ENCODE measurements around the gene HSPA12B.
A peak's percentile ranks its signal among the peaks of the same experiment; 100 is the strongest.

Gene HSPA12B

DNA sequence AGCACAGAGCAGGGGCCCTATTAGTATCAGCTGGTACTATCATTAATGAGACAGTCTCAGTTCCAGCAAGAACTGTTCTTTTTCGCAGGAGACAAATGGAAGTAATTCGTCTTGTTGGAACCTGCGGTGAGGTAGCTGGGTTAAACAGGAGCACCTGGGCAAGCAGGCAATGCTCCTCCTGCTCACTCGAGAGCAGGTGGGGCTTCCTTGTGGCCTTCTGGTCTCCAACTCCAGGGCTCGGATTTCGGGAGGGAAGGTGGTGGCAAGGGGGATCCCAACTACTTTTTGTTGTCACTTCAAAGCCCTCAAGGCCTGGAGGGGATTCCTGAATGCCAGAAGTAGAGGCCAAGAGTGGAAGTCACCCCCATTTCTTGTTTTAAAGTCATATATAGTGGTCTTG is 50.1 kb downstream of the HSPA12B start:
- Histone ChIP-seq H3K27ac (ENCODE audit: extremely low read depth, low read depth, low read length) (peak overlapping the region; percentile 30; the same call in 1 of the 2 replicates), H3K9me3 (ENCODE audit: control insufficient read depth, insufficient read depth, low read depth, low read length) (no peaks in the 10 kb centered on the region), H3K4me3 (ENCODE audit: low read depth, low read length) (no peak overlapping the region), H3K36me3 (ENCODE audit: control insufficient read depth in 2 of 2, insufficient read depth in 1 of 2, low read length in 2 of 2) (peaks cover 0 to 21% of the 10 kb centered on the region in 2 experiments; a peak in 2 of 3 replicates), H3K4me1 (ENCODE audit: control insufficient read depth, insufficient read depth, low read length) (peaks cover 15% of the 10 kb centered on the region; the same call in 1 of the 2 replicates)
- POLR2A ChIA-PET, result interaction anchor here (0.5 to 3.3 kb wide), 4 partner anchors 15 to 69 kb away, joined by 3 to 33 read pairs (median 5); partner anchors contain the start of gene ADISSP
- CTCF ChIA-PET, result interaction anchor here (1.2 to 10.3 kb wide), 5 partner anchors 30 to 73 kb away, joined by 3 to 142 read pairs (median 9); partner anchors contain the start of gene AP5S1
- TF ChIP-seq ZNF248 (tag by site-specific recombination; IDR thresholded peaks at IDR 0.05), result no peak
- no peak for TF ChIP-seq ZNF341 (tag by site-specific recombination; IDR thresholded peaks at IDR 0.05; ENCODE audit: low read depth)
- TF ChIP-seq EGR2 (tag by site-specific recombination; IDR thresholded peaks at IDR 0.05; ENCODE audit: low read depth), result no peak
- peak; percentile 86 for TF ChIP-seq ZNF394 (tag by site-specific recombination; IDR thresholded peaks at IDR 0.05; ENCODE audit: borderline replicate concordance)
- TF ChIP-seq SP2 (tag by site-specific recombination; IDR thresholded peaks at IDR 0.05), result no peak

DNA sequence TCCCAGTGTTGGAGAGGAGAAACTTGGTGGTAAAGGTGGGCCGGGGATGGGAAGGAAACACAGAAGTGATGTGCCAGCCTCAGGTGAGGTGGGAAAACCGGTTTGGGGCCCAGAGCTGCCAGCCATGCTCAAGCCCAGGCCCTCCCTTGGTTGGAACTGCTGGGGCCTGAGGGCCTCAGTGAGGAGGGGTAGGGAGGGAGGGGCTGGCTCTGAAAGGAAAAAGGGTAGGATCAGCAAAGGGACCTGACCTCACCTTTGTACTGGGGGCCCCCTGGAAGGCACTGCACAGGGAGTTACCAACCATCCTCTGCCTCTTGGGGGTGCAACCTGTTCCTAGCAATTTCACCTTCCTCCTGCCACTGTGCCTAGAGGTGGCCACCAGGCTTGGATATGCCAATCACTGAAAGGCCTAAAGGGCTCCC is 50.6 kb downstream of the HSPA12B start:
- H3K36me3 ChIP-seq (ENCODE audit: control insufficient read depth in 2 of 2, insufficient read depth in 1 of 2, low read length in 2 of 2), result peaks cover 0 to 21% of the 10 kb centered on the region in 2 experiments; a peak in 2 of 3 replicates
- CTCF ChIA-PET, result interaction anchor here (1.4 to 10.3 kb wide), 3 partner anchors 30 to 63 kb away, joined by 3 to 142 read pairs (median 10); partner anchors contain the start of gene AP5S1
- TF ChIP-seq GLIS2 (tag by site-specific recombination; IDR thresholded peaks at IDR 0.05), result peak; percentile 12; the same call in 1 of the 2 replicates
- no peak for TF ChIP-seq IKZF3 (tag by site-specific recombination; IDR thresholded peaks at IDR 0.05)
- peak; percentile 25; the same call in 1 of the 2 replicates for TF ChIP-seq GLIS1 (tag by site-specific recombination; IDR thresholded peaks at IDR 0.05)
- peak overlapping the region; percentile 30; the same call in 1 of the 2 replicates for H3K27ac ChIP-seq (ENCODE audit: extremely low read depth, low read depth, low read length)
- peaks cover 15% of the 10 kb centered on the region; the same call in 1 of the 2 replicates for H3K4me1 ChIP-seq (ENCODE audit: control insufficient read depth, insufficient read depth, low read length)
- H3K9me3 ChIP-seq (ENCODE audit: control insufficient read depth, insufficient read depth, low read depth, low read length), result no peaks in the 10 kb centered on the region
- no peak overlapping the region for H3K4me3 ChIP-seq (ENCODE audit: low read depth, low read length)
- POLR2A ChIA-PET, result interaction anchor here (0.5 to 3.3 kb wide), 3 partner anchors 15 to 68 kb away, joined by 3 to 33 read pairs (median 5); partner anchors contain the start of gene ADISSP

DNA sequence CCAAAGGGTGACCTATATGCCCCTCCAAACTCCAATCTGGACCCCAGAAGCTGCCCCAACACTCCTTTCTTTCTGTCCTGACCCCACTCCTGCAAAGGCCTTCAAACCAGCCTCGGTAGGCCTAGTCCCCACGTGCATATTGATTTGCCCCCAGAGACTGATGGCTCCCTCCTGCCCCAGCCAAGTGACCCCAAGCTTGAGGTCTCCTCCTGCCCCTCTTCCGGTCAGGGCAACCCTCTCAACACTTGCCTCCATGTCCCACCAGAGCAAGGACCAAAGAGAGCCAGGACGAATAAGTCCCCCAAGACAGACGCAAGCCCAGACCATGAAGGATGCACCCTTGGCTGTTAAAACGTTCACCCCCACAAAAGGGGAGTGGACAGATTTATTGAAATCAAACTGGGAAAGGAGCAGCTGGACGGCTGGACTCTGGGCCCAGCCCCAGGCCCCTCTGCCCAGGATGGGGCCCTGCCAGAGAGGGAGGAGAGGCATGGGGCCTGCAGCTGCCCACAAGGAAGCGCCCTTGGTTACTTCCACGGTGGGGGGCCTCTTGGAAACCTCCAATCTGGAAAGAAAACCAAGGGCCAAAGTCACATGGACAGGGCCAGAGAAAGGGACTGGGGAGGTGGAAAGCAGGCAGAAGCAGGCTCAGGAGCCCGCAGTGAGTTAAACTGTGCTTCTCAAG is 51.2 kb downstream of the HSPA12B start:
- Histone ChIP-seq H3K4me3 (ENCODE audit: low read depth, low read length) (no peak overlapping the region), H3K27ac (ENCODE audit: extremely low read depth, low read depth, low read length) (0 out of 2 replicates have a peak overlapping the region, but pooled peaks have one; percentile 24), H3K4me1 (ENCODE audit: control insufficient read depth, insufficient read depth, low read length) (peaks cover 15% of the 10 kb centered on the region; the same call in 1 of the 2 replicates), H3K9me3 (ENCODE audit: control insufficient read depth, insufficient read depth, low read depth, low read length) (no peaks in the 10 kb centered on the region), H3K36me3 (ENCODE audit: control insufficient read depth in 2 of 2, insufficient read depth in 1 of 2, low read length in 2 of 2) (peaks cover 0 to 21% of the 10 kb centered on the region in 2 experiments; a peak in 2 of 3 replicates)
- ChIA-PET POLR2A (interaction anchor here (0.6 to 3.3 kb wide), 3 partner anchors 16 to 75 kb away, joined by 3 to 33 read pairs (median 6); partner anchors contain the start of gene ADISSP), CTCF (interaction anchor here (0.6 to 10.3 kb wide), 6 partner anchors 15 to 133 kb away, joined by 3 to 142 read pairs (median 4); partner anchors contain the start of gene AP5S1)
- no peak for TF ChIP-seq ZNF776 (tag by site-specific recombination; IDR thresholded peaks at IDR 0.05; ENCODE audit: borderline replicate concordance)
- no peak for TF ChIP-seq KLF10 (tag by site-specific recombination; IDR thresholded peaks at IDR 0.05)
- peak; percentile 28; the same call in 1 of the 2 replicates for TF ChIP-seq GLIS1 (tag by site-specific recombination; IDR thresholded peaks at IDR 0.05)
- no peak for TF ChIP-seq ZNF354C (tag by site-specific recombination; IDR thresholded peaks at IDR 0.05; ENCODE audit: borderline replicate concordance, low read depth)
- no peak for TF ChIP-seq ZNF239 (tag by site-specific recombination; IDR thresholded peaks at IDR 0.05)
- TF ChIP-seq, protein P1, sequence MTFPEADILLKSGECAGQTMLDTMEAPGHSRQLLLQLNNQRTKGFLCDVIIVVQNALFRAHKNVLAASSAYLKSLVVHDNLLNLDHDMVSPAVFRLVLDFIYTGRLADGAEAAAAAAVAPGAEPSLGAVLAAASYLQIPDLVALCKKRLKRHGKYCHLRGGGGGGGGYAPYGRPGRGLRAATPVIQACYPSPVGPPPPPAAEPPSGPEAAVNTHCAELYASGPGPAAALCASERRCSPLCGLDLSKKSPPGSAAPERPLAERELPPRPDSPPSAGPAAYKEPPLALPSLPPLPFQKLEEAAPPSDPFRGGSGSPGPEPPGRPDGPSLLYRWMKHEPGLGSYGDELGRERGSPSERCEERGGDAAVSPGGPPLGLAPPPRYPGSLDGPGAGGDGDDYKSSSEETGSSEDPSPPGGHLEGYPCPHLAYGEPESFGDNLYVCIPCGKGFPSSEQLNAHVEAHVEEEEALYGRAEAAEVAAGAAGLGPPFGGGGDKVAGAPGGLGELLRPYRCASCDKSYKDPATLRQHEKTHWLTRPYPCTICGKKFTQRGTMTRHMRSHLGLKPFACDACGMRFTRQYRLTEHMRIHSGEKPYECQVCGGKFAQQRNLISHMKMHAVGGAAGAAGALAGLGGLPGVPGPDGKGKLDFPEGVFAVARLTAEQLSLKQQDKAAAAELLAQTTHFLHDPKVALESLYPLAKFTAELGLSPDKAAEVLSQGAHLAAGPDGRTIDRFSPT (tag by site-specific recombination; IDR thresholded peaks at IDR 0.05), result no peak
- TF ChIP-seq, protein P2, sequence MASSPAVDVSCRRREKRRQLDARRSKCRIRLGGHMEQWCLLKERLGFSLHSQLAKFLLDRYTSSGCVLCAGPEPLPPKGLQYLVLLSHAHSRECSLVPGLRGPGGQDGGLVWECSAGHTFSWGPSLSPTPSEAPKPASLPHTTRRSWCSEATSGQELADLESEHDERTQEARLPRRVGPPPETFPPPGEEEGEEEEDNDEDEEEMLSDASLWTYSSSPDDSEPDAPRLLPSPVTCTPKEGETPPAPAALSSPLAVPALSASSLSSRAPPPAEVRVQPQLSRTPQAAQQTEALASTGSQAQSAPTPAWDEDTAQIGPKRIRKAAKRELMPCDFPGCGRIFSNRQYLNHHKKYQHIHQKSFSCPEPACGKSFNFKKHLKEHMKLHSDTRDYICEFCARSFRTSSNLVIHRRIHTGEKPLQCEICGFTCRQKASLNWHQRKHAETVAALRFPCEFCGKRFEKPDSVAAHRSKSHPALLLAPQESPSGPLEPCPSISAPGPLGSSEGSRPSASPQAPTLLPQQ (tag by site-specific recombination; IDR thresholded peaks at IDR 0.05), result no peak
- TF ChIP-seq OVOL3 (tag by site-specific recombination; IDR thresholded peaks at IDR 0.05), result no peak
- TF ChIP-seq ZNF341 (tag by site-specific recombination; IDR thresholded peaks at IDR 0.05; ENCODE audit: low read depth), result 0 out of 2 replicates have a peak, but pooled peaks have one; percentile 10
- no peak for TF ChIP-seq ZBTB1 (tag by site-specific recombination; IDR thresholded peaks at IDR 0.05)
- TF ChIP-seq, protein P3, sequence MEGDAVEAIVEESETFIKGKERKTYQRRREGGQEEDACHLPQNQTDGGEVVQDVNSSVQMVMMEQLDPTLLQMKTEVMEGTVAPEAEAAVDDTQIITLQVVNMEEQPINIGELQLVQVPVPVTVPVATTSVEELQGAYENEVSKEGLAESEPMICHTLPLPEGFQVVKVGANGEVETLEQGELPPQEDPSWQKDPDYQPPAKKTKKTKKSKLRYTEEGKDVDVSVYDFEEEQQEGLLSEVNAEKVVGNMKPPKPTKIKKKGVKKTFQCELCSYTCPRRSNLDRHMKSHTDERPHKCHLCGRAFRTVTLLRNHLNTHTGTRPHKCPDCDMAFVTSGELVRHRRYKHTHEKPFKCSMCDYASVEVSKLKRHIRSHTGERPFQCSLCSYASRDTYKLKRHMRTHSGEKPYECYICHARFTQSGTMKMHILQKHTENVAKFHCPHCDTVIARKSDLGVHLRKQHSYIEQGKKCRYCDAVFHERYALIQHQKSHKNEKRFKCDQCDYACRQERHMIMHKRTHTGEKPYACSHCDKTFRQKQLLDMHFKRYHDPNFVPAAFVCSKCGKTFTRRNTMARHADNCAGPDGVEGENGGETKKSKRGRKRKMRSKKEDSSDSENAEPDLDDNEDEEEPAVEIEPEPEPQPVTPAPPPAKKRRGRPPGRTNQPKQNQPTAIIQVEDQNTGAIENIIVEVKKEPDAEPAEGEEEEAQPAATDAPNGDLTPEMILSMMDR (tag by site-specific recombination; IDR thresholded peaks at IDR 0.05), result no peak
- no peak for TF ChIP-seq ZNF654 (tag by site-specific recombination; IDR thresholded peaks at IDR 0.05; ENCODE audit: low read depth)
- no peak for TF ChIP-seq ZNF521 (tag by site-specific recombination; IDR thresholded peaks at IDR 0.05)
- no peak for TF ChIP-seq ZNF157 (tag by site-specific recombination; IDR thresholded peaks at IDR 0.05)
